ENCODE results near the gene MANEA.

- no peak for TF ChIP-seq CTCF (IDR thresholded peaks at IDR 0.05 in 8 of 11, conservative IDR thresholded peaks at IDR 0.05 in 3 of 11)
- no peak for TF ChIP-seq POLR2AphosphoS5 (IDR thresholded peaks at IDR 0.05)
Observed at GRCh38 chr6:95581073-95581472, 3.7 kb downstream of the MANEA start.

Measured in spleen (tissue), 7 donors.